ENCODE results near the gene TP53AIP1. TPM values are rescaled to one million over a fixed set of nuclear protein-coding genes. Genes with fewer than 3 reads are reported as not detected.

TP53AIP1 gene
- total and polyA plus RNA-seq, 12 donors = 0.01 TPM; not detected in 11

Other genes starting within 250 kb of the TP53AIP1 start
- gene FLI1, start 248.8 kb downstream of the TP53AIP1 start, total RNA-seq = 10 to 100 TPM; 11.7 to 33.3 (median 17.2) TPM
- gene FLI1, start 248.8 kb downstream of the TP53AIP1 start, polyA plus RNA-seq = 10 to 100 TPM; 11.4 to 12.1 TPM
- gene KCNJ1, start 75.6 kb downstream of the TP53AIP1 start, total RNA-seq = under 1 TPM in 3 of 10 donors, not detected in 7; 0.07 to 0.14 (median 0.13) TPM
- under 1 TPM; 0.01 to 0.29 TPM for gene KCNJ1, start 75.6 kb downstream of the TP53AIP1 start, polyA plus RNA-seq
- gene KCNJ5, start 51.5 kb downstream of the TP53AIP1 start, total RNA-seq = 10 to 100 TPM in 4 of 10 donors, 1 to 10 TPM in 6; 3.4 to 32.1 (median 8.9) TPM
- 1 to 10 TPM; 1.2 to 2.6 TPM for gene KCNJ5, start 51.5 kb downstream of the TP53AIP1 start, polyA plus RNA-seq
- gene ARHGAP32, start 249.5 kb upstream of the TP53AIP1 start, total RNA-seq = 1 to 10 TPM; 3.2 to 8.7 (median 5.0) TPM
- 1 to 10 TPM; 1.0 to 3.2 TPM for gene ARHGAP32, start 249.5 kb upstream of the TP53AIP1 start, polyA plus RNA-seq